ENCODE data around the gene TNFRSF6B.

DNA sequence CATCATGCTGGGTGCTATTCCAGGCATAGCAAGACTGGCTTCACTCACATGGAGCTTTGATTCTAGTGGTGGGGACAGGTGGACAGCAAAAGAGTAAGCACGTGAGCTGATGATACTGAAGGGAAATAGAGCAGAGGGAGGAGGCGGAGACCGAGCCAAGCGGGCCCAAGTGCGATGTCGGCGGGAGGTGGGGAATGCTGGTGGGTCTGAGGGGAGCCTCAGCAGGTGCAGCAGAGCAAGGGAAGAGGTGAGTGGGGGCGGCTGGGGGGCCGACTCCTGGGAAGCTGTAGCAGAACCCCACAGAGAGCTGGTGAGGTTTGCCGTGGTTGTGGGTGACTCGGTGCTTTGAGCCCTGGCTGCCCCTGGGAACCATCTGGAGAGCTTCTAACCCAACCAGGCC, 28.1 kb upstream of the TNFRSF6B start:
- TF ChIP-seq, protein P1, sequence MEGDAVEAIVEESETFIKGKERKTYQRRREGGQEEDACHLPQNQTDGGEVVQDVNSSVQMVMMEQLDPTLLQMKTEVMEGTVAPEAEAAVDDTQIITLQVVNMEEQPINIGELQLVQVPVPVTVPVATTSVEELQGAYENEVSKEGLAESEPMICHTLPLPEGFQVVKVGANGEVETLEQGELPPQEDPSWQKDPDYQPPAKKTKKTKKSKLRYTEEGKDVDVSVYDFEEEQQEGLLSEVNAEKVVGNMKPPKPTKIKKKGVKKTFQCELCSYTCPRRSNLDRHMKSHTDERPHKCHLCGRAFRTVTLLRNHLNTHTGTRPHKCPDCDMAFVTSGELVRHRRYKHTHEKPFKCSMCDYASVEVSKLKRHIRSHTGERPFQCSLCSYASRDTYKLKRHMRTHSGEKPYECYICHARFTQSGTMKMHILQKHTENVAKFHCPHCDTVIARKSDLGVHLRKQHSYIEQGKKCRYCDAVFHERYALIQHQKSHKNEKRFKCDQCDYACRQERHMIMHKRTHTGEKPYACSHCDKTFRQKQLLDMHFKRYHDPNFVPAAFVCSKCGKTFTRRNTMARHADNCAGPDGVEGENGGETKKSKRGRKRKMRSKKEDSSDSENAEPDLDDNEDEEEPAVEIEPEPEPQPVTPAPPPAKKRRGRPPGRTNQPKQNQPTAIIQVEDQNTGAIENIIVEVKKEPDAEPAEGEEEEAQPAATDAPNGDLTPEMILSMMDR (IDR thresholded peaks at IDR 0.05), result no peak
- TF ChIP-seq POLR2A (IDR thresholded peaks at IDR 0.05), result no peak
